ENCODE data around the gene LATS1.
"Not testable (repeated sequence)": the region's sequence is repeated elsewhere in the genome, so short reads cannot be mapped to it uniquely, and the experiment has no call there.

LATS1 gene

GRCh38 chr6:149711711-149712110 is 6.2 kb downstream of the LATS1 start:
- TF ChIP-seq Cebpa-rat (IDR thresholded peaks at IDR 0.05) = no peak
- H4K20me1 ChIP-seq = peaks cover 100% of the 10 kb centered on the region

GRCh38 chr6:149701714-149702113 is 16.2 kb downstream of the LATS1 start:
- Histone ChIP-seq H3K4me3 (no peak overlapping the region), H3K9me3 (no peaks in the 10 kb centered on the region), H3K27me3 (no peaks in the 10 kb centered on the region), H4K20me1 (peaks cover 97% of the 10 kb centered on the region), H3K9ac (no peak overlapping the region), H3K4me1 (no peaks in the 10 kb centered on the region), H3K4me2 (no peak overlapping the region), H3K27ac (no peak overlapping the region), H3K36me3 (peaks cover 63% of the 10 kb centered on the region)
- no peak for TF ChIP-seq Cebpa-rat (IDR thresholded peaks at IDR 0.05)

More at GRCh38 chr6:149711711-149712110, 6.2 kb downstream of the LATS1 start:
- no peak overlapping the region for H3K9ac ChIP-seq
- H3K9me3 ChIP-seq = no peaks in the 10 kb centered on the region
- H3K4me3 ChIP-seq = no peak overlapping the region
- peaks cover 30% of the 10 kb centered on the region for H3K36me3 ChIP-seq
- H3K4me2 ChIP-seq = no peak overlapping the region
- no peaks in the 10 kb centered on the region for H3K27me3 ChIP-seq
- H3K4me1 ChIP-seq = peaks cover 46% of the 10 kb centered on the region
- no peak overlapping the region for H3K27ac ChIP-seq

GRCh38 chr6:149699150-149699549 is 18.8 kb downstream of the LATS1 start:
- Histone ChIP-seq H3K4me3 (no peak overlapping the region), H3K4me1 (no peaks in the 10 kb centered on the region), H3K27ac (no peak overlapping the region), H3K27me3 (no peaks in the 10 kb centered on the region), H3K9me3 (no peaks in the 10 kb centered on the region), H3K4me2 (no peak overlapping the region), H3K36me3 (peaks cover 80% of the 10 kb centered on the region), H4K20me1 (peaks cover 97% of the 10 kb centered on the region), H3K9ac (no peak overlapping the region)
- TF ChIP-seq Cebpa-rat (IDR thresholded peaks at IDR 0.05) = no peak

GRCh38 chr6:149698175-149698574 is 19.7 kb downstream of the LATS1 start:
- H3K4me1 ChIP-seq = no peaks in the 10 kb centered on the region
- H3K4me3 ChIP-seq = no peak overlapping the region
- H3K27ac ChIP-seq = no peak overlapping the region
- H3K27me3 ChIP-seq = no peaks in the 10 kb centered on the region
- H4K20me1 ChIP-seq = peaks cover 97% of the 10 kb centered on the region
- H3K4me2 ChIP-seq = no peak overlapping the region
- H3K36me3 ChIP-seq = peaks cover 81% of the 10 kb centered on the region
- no peak overlapping the region for H3K9ac ChIP-seq
- no peak for TF ChIP-seq Cebpa-rat (IDR thresholded peaks at IDR 0.05)
- no peaks in the 10 kb centered on the region for H3K9me3 ChIP-seq

GRCh38 chr6:149696901-149697300 is 21.0 kb downstream of the LATS1 start:
- Histone ChIP-seq H4K20me1 (peaks cover 97% of the 10 kb centered on the region), H3K27ac (no peak overlapping the region)
- no peak for TF ChIP-seq Cebpa-rat (IDR thresholded peaks at IDR 0.05)

GRCh38 chr6:149694921-149695320 is 23.0 kb downstream of the LATS1 start:
- TF ChIP-seq Cebpa-rat (IDR thresholded peaks at IDR 0.05) = no peak
- H3K36me3 ChIP-seq = peaks cover 85% of the 10 kb centered on the region

More at GRCh38 chr6:149696901-149697300, 21.0 kb downstream of the LATS1 start:
- no peak overlapping the region for H3K9ac ChIP-seq
- H3K4me3 ChIP-seq = no peak overlapping the region
- H3K4me2 ChIP-seq = no peak overlapping the region
- no peaks in the 10 kb centered on the region for H3K9me3 ChIP-seq
- peaks cover 83% of the 10 kb centered on the region for H3K36me3 ChIP-seq
- H3K4me1 ChIP-seq = no peaks in the 10 kb centered on the region
- no peaks in the 10 kb centered on the region for H3K27me3 ChIP-seq

GRCh38 chr6:149691201-149691600 is 26.7 kb downstream of the LATS1 start:
- H3K27ac ChIP-seq = no peak overlapping the region
- H3K4me1 ChIP-seq = no peaks in the 10 kb centered on the region
- no peak overlapping the region for H3K9ac ChIP-seq
- H4K20me1 ChIP-seq = peaks cover 97% of the 10 kb centered on the region
- H3K4me2 ChIP-seq = no peak overlapping the region
- H3K9me3 ChIP-seq = no peaks in the 10 kb centered on the region
- H3K36me3 ChIP-seq = peaks cover 97% of the 10 kb centered on the region
- H3K4me3 ChIP-seq = no peak overlapping the region
- H3K27me3 ChIP-seq = no peaks in the 10 kb centered on the region
- TF ChIP-seq Cebpa-rat (IDR thresholded peaks at IDR 0.05) = no peak

More at GRCh38 chr6:149694921-149695320, 23.0 kb downstream of the LATS1 start:
- H3K27me3 ChIP-seq = no peaks in the 10 kb centered on the region
- no peaks in the 10 kb centered on the region for H3K4me1 ChIP-seq
- H3K9me3 ChIP-seq = no peaks in the 10 kb centered on the region
- no peak overlapping the region for H3K27ac ChIP-seq
- peaks cover 99% of the 10 kb centered on the region for H4K20me1 ChIP-seq
- H3K4me2 ChIP-seq = no peak overlapping the region
- no peak overlapping the region for H3K9ac ChIP-seq
- H3K4me3 ChIP-seq = no peak overlapping the region

GRCh38 chr6:149686230-149686629 is 31.7 kb downstream of the LATS1 start:
- Histone ChIP-seq H3K36me3 (peaks cover 88% of the 10 kb centered on the region), H3K4me1 (no peaks in the 10 kb centered on the region), H3K27ac (no peak overlapping the region), H3K4me3 (no peak overlapping the region), H3K9ac (no peak overlapping the region), H4K20me1 (peaks cover 92% of the 10 kb centered on the region), H3K27me3 (no peaks in the 10 kb centered on the region), H3K4me2 (no peak overlapping the region), H3K9me3 (no peaks in the 10 kb centered on the region)
- no peak for TF ChIP-seq Cebpa-rat (IDR thresholded peaks at IDR 0.05)

- Histone ChIP-seq H3K9ac (no peak overlapping the region), H3K36me3 (peaks cover 86% of the 10 kb centered on the region), H3K9me3 (no peaks in the 10 kb centered on the region), H3K27me3 (no peaks in the 10 kb centered on the region), H3K4me1 (no peaks in the 10 kb centered on the region), H3K27ac (no peak overlapping the region), H3K4me3 (no peak overlapping the region), H3K4me2 (no peak overlapping the region), H4K20me1 (peaks cover 76% of the 10 kb centered on the region)
- no peak for TF ChIP-seq Cebpa-rat (IDR thresholded peaks at IDR 0.05)
Observed at GRCh38 chr6:149683256-149683859, 34.5 kb downstream of the LATS1 start.

- H3K9me3 ChIP-seq, H3K4me1 ChIP-seq, H3K4me3 ChIP-seq, H3K4me2 ChIP-seq, H3K27me3 ChIP-seq, H3K27ac ChIP-seq, H3K9ac ChIP-seq: not testable (repeated sequence)
- Histone ChIP-seq H3K36me3 (peaks cover 87% of the 10 kb centered on the region), H4K20me1 (peaks cover 63% of the 10 kb centered on the region)
Observed at GRCh38 chr6:149681845-149682244, 36.1 kb downstream of the LATS1 start.

GRCh38 chr6:149681209-149681608 is 36.7 kb downstream of the LATS1 start:
- Histone ChIP-seq H3K27ac (no peak overlapping the region), H3K4me2 (no peak overlapping the region), H3K36me3 (peaks cover 87% of the 10 kb centered on the region), H3K9me3 (no peaks in the 10 kb centered on the region), H3K9ac (no peak overlapping the region), H3K4me3 (no peak overlapping the region), H3K4me1 (no peaks in the 10 kb centered on the region), H3K27me3 (no peaks in the 10 kb centered on the region), H4K20me1 (peaks cover 57% of the 10 kb centered on the region)
- TF ChIP-seq Cebpa-rat (IDR thresholded peaks at IDR 0.05) = no peak
